Neuronal stem cell (in vitro differentiated cells): ENCODE measurements around the gene COA1.
"Not testable (repeated sequence)": the region's sequence is repeated elsewhere in the genome, so short reads cannot be mapped to it uniquely, and the experiment has no call there.

Experiments used
- DNase-seq: peaks from one replicate; pipeline ENCODE4 v3.0.0-alpha.2; 2013; ENCODE audit warnings: low spot score
- H2AFZ ChIP-seq: one replicate; pipeline ENCODE4 v1.6.1; 2013; ENCODE audit warnings: mild to moderate bottlenecking, low read length, inconsistent platforms
- H2AK5ac ChIP-seq: 2 replicates; pipeline ENCODE4 v1.6.1; 2013; ENCODE audit warnings: low read depth, mild to moderate bottlenecking, inconsistent platforms, low read length, moderate library complexity, mixed read lengths
- H2BK120ac ChIP-seq: 2 replicates; pipeline ENCODE4 v1.6.1; 2013; ENCODE audit warnings: low read depth, mild to moderate bottlenecking, inconsistent platforms, low read length, moderate library complexity, mixed read lengths
- H2BK12ac ChIP-seq: one replicate; pipeline ENCODE4 v1.6.1; 2013; ENCODE audit warnings: low read length, inconsistent platforms
- H2BK15ac ChIP-seq: 2 replicates; pipeline ENCODE4 v1.6.1; 2013; ENCODE audit warnings: mild to moderate bottlenecking, low read length, inconsistent platforms, mixed read lengths
- H2BK5ac ChIP-seq: one replicate; pipeline ENCODE4 v1.6.1; 2013; ENCODE audit warnings: inconsistent platforms, mild to moderate bottlenecking, low read length, moderate library complexity
- H3K14ac ChIP-seq: one replicate; pipeline ENCODE4 v1.6.1; 2013; ENCODE audit warnings: low read length, inconsistent platforms
- H3K18ac ChIP-seq: 2 replicates; pipeline ENCODE4 v1.6.1; 2013; ENCODE audit warnings: low read length, inconsistent platforms
- H3K23ac ChIP-seq: 2 replicates; pipeline ENCODE4 v1.6.1; 2013; ENCODE audit warnings: low read depth, mild to moderate bottlenecking, mixed read lengths, low read length, inconsistent platforms; ENCODE audit not compliant: poor library complexity
- H3K27ac ChIP-seq: replicated peaks from 3 replicates; pipeline ENCODE4 v1.5.1; 2013; ENCODE audit warnings: low read length, inconsistent platforms
- H3K27me3 ChIP-seq, 3 experiments: 2 replicates each; pipeline ENCODE4 v1.6.1; 2013; ENCODE audit warnings: low read length in 3 of 3, mild to moderate bottlenecking in 2 of 3, inconsistent platforms in 1 of 3, low read depth in 1 of 3, mixed read lengths in 1 of 3, moderate library complexity in 1 of 3; ENCODE audit not compliant: control insufficient read depth in 3 of 3, insufficient read depth in 3 of 3
- H3K36me3 ChIP-seq, 2 donors: replicated peaks in 1 of 2; 2 replicates each; pipeline ENCODE4 v1.6.1; 2013; ENCODE audit warnings: low read length in 2 of 2; ENCODE audit not compliant: control insufficient read depth in 2 of 2, insufficient read depth in 2 of 2
- H3K4ac ChIP-seq: 2 replicates; pipeline ENCODE4 v1.6.1; 2013; ENCODE audit warnings: inconsistent platforms, mild to moderate bottlenecking, low read length, moderate library complexity
- H3K4me1 ChIP-seq, 2 donors: 1 replicate in 1 of 2; 2 replicates in 1 of 2; pipeline ENCODE4 v1.6.1; 2013; ENCODE audit warnings: low read length in 2 of 2, low read depth in 1 of 2; ENCODE audit not compliant: control insufficient read depth in 2 of 2, insufficient read depth in 1 of 2
- H3K4me2 ChIP-seq: one replicate; pipeline ENCODE4 v1.6.1; 2013; ENCODE audit warnings: mild to moderate bottlenecking, low read length, inconsistent platforms; ENCODE audit not compliant: insufficient read depth, poor library complexity, severe bottlenecking
- H3K4me3 ChIP-seq, 2 donors: 2 replicates each; pipeline ENCODE4 v1.5.1; 2013; ENCODE audit warnings: low read length in 2 of 2, mild to moderate bottlenecking in 2 of 2, inconsistent platforms in 1 of 2, moderate library complexity in 1 of 2
- H3K79me1 ChIP-seq: one replicate; pipeline ENCODE4 v1.6.1; 2013; ENCODE audit warnings: low read depth, mild to moderate bottlenecking, inconsistent platforms, low read length, moderate library complexity
- H3K9ac ChIP-seq: one replicate; pipeline ENCODE4 v1.6.1; 2013; ENCODE audit warnings: mild to moderate bottlenecking, low read depth, low read length, inconsistent platforms; ENCODE audit not compliant: poor library complexity
- H3K9me3 ChIP-seq, 2 donors: replicated peaks in 1 of 2; 2 replicates each; pipeline versions ENCODE3 to v1.6.1; 2013; ENCODE audit warnings: low read length in 2 of 2, mild to moderate bottlenecking in 2 of 2, inconsistent platforms in 1 of 2, low read depth in 1 of 2, mixed read lengths in 1 of 2, moderate library complexity in 1 of 2; ENCODE audit not compliant: control insufficient read depth in 2 of 2, insufficient read depth in 1 of 2
- H4K8ac ChIP-seq: one replicate; pipeline ENCODE4 v1.6.1; 2013; ENCODE audit warnings: low read depth, mild to moderate bottlenecking, inconsistent platforms, low read length, moderate library complexity
- H4K91ac ChIP-seq: one replicate; pipeline ENCODE4 v1.6.1; 2013; ENCODE audit warnings: low read length, low read depth, mild to moderate bottlenecking, inconsistent platforms; ENCODE audit not compliant: poor library complexity
- WGBS, 2 donors: extraction: QIAGEN DNeasy Blood & Tissue Kit; methylation state at CpG; one replicate each; pipeline ENCODE4 v1.1.7; 2013; ENCODE audit warnings: missing lambda C conversion rate in 2 of 2, mixed read lengths in 1 of 2; ENCODE audit not compliant: insufficient read length in 2 of 2, insufficient replicate concordance in 1 of 2; ENCODE audit errors: extremely low coverage in 2 of 2; 5-methylcytosine and 5-hydroxymethylcytosine counted together

COA1 gene

GRCh38 chr7:43723007-43723341 is 6.3 kb downstream of the COA1 start:
- Histone ChIP-seq H3K9ac (no peak overlapping the region), H3K23ac (no peak overlapping the region), H3K36me3 (peaks cover 0 to 19% of the 10 kb centered on the region in 2 donors), H2AFZ (no peak overlapping the region), H3K9me3 (peaks cover 0 to 9% of the 10 kb centered on the region in 2 donors), H3K27ac (no peak overlapping the region), H3K4me1 (no peaks in the 10 kb centered on the region), H3K4ac (no peak overlapping the region), H2BK5ac (no peak overlapping the region), H2AK5ac (no peak overlapping the region), H3K4me2 (no peak overlapping the region), H2BK15ac (no peak overlapping the region), H3K18ac (no peak overlapping the region), H4K8ac (no peak overlapping the region), H2BK120ac (no peak overlapping the region), H4K91ac (no peak overlapping the region), H2BK12ac (no peak overlapping the region), H3K79me1 (peaks cover 5% of the 10 kb centered on the region), H3K4me3 (no peak overlapping the region), H3K27me3 (no peaks in the 10 kb centered on the region), H3K14ac (no peak overlapping the region)
- no peak for DNase-seq

- Histone ChIP-seq H3K4ac (no peak overlapping the region), H3K4me1 (no peaks in the 10 kb centered on the region), H3K14ac (no peak overlapping the region), H3K9ac (no peak overlapping the region), H2AK5ac (no peak overlapping the region), H3K18ac (no peak overlapping the region), H2BK12ac (no peak overlapping the region), H3K27ac (no peak overlapping the region), H3K4me3 (no peak overlapping the region), H3K23ac (no peak overlapping the region), H3K36me3 (peaks cover 0 to 20% of the 10 kb centered on the region in 2 donors), H2BK5ac (no peak overlapping the region), H2BK120ac (no peak overlapping the region), H2BK15ac (no peak overlapping the region), H3K4me2 (no peak overlapping the region), H3K79me1 (peaks cover 5% of the 10 kb centered on the region), H4K91ac (no peak overlapping the region), H3K27me3 (no peaks in the 10 kb centered on the region), H4K8ac (no peak overlapping the region), H2AFZ (no peak overlapping the region), H3K9me3 (peaks cover 0 to 11% of the 10 kb centered on the region in 2 donors)
- DNase-seq = peak; percentile 32
- WGBS, 2 donors = no CpG with 5 or more reads among the region's 2 CpGs
Measured at GRCh38 chr7:43721193-43721806, 8.0 kb downstream of the COA1 start.

- no peak overlapping the region for H4K8ac ChIP-seq
- H3K4me1 ChIP-seq = no peaks in the 10 kb centered on the region
- peaks cover 3% of the 10 kb centered on the region for H3K79me1 ChIP-seq
- no peak overlapping the region for H3K9ac ChIP-seq
- H2AK5ac ChIP-seq = no peak overlapping the region
- no peak overlapping the region for H3K4me2 ChIP-seq
- H2BK5ac ChIP-seq = no peak overlapping the region
- H3K4me3 ChIP-seq = no peak overlapping the region
- H3K27me3 ChIP-seq = no peaks in the 10 kb centered on the region
- H2BK12ac ChIP-seq = no peak overlapping the region
- no peak overlapping the region for H3K27ac ChIP-seq
- WGBS, 2 donors = no CpG with 5 or more reads among the region's 2 CpGs
- no peak overlapping the region for H3K23ac ChIP-seq
- H2BK15ac ChIP-seq = no peak overlapping the region
- H3K18ac ChIP-seq = no peak overlapping the region
- no peak overlapping the region for H4K91ac ChIP-seq
- DNase-seq = no peak
- peak overlapping the region; percentile 97 for H3K14ac ChIP-seq
- H3K4ac ChIP-seq = no peak overlapping the region
- H3K9me3 ChIP-seq = peaks cover 0 to 13% of the 10 kb centered on the region in 2 donors
- H3K36me3 ChIP-seq = peaks cover 0 to 27% of the 10 kb centered on the region in 2 donors
- H2AFZ ChIP-seq = no peak overlapping the region
- no peak overlapping the region for H2BK120ac ChIP-seq
Measured at GRCh38 chr7:43716598-43716997, 12.7 kb downstream of the COA1 start.

DNA sequence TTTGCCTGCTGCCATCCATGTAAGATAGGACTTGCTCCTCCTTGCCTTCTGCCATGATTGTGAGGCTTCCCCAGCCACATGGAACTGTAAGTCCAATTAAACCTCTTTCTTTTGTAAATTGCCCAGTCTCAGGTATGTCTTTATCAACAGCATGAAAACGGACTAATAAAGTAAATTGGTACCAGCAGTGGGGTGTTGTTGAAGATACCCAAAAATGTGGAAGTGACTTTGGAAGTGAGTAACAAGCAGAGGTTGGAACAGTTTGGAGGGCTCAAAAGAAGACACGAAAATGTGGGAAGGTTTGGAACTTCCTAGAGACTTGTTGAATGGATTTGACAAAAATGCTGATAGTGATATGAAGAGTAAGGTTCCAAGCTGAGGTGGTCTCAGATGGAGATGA is 13.4 kb downstream of the COA1 start:
- not testable (repeated sequence) for H3K79me1 ChIP-seq, H3K27me3 ChIP-seq, H3K4ac ChIP-seq, H2BK12ac ChIP-seq, H4K8ac ChIP-seq, H3K4me2 ChIP-seq, H2BK120ac ChIP-seq, H3K27ac ChIP-seq, H2AFZ ChIP-seq, H3K4me1 ChIP-seq, H2BK15ac ChIP-seq, H4K91ac ChIP-seq, H3K14ac ChIP-seq, H3K9ac ChIP-seq, H3K4me3 ChIP-seq, DNase-seq, H3K23ac ChIP-seq, H2BK5ac ChIP-seq, H2AK5ac ChIP-seq, H3K18ac ChIP-seq
- no CpG with 5 or more reads among the region's 2 CpGs for WGBS, 2 donors
- Histone ChIP-seq H3K9me3 (peaks cover 0 to 13% of the 10 kb centered on the region in 2 donors), H3K36me3 (peaks cover 1 to 30% of the 10 kb centered on the region in 2 donors)
